H1 (cell line): ENCODE results near the gene KRT7. TPM values are rescaled to one million over a fixed set of nuclear protein-coding genes. Genes with fewer than 3 reads are reported as not detected.

Source experiments
- BCL11A ChIP-seq, 2 experiments: IDR thresholded peaks; one replicate each; pipeline ENCODE4 v1.6.1; 2011; ENCODE audit warnings: low read depth in 2 of 2, low read length in 2 of 2, mild to moderate bottlenecking in 2 of 2
- CTBP2 ChIP-seq: IDR thresholded peaks from 2 replicates; pipeline ENCODE4 v1.7.0; 2011; ENCODE audit warnings: borderline replicate concordance, mild to moderate bottlenecking, moderate library complexity, mixed read lengths, low read length; ENCODE audit not compliant: insufficient read depth, insufficient read length
- GTF2F1 ChIP-seq: IDR thresholded peaks from 2 replicates; pipeline ENCODE4 v1.6.1; 2012; ENCODE audit warnings: low read depth, low read length, improper control_type of control experiment, borderline replicate concordance
- SRF ChIP-seq: IDR thresholded peaks from 2 replicates; pipeline ENCODE4 v1.6.1; 2011; ENCODE audit warnings: mild to moderate bottlenecking, low read depth, low read length, moderate library complexity
- polyA plus RNA-seq, 7 experiments: library from polyadenylated mRNA; depleted of rRNA in 3 of 7; stranded (reverse) in 5 of 7; unstranded in 2 of 7; fragments of >200 nt in 5 of 7; fragments of 200-250 nt in 2 of 7; gene quantifications; 1 replicate in 5 of 7; 2 replicates in 1 of 7; 4 replicates in 1 of 7; pipeline versions ENCODE4 v1.2.1 to v1.2.3, GENCODE V29; 2011 to 2013; ENCODE audit warnings: missing spikeins in 2 of 7, mixed read lengths in 2 of 7
- total RNA-seq: library from RNA; stranded (reverse); fragmentation: NEBNext Ultra II Directional; extraction: Animal tissue kit (Norgen Biotek cat#: 25700); gene quantifications from 2 replicates; pipeline ENCODE4 v1.2.1, GENCODE V29; 2021
- TF ChIP-seq, protein P1 (sequence below): fragments of 300-600 bp; sonication (generic); IDR thresholded peaks from 2 replicates; pipeline ENCODE4 v1.7.1; 2012; ENCODE audit warnings: low read length, moderate library complexity, mild to moderate bottlenecking, inconsistent platforms; ENCODE audit not compliant: insufficient replicate concordance
- TF ChIP-seq, protein P2 (sequence below): IDR thresholded peaks from 2 replicates; pipeline ENCODE4 v1.6.1; 2012; ENCODE audit warnings: inconsistent platforms

KRT7 gene
- total and polyA plus RNA-seq, 2 of the 8 experiments (the other 6 are each of a cell fraction or from before 2014, with no cell fraction given): 13.2 to 19.0 TPM

DNA sequence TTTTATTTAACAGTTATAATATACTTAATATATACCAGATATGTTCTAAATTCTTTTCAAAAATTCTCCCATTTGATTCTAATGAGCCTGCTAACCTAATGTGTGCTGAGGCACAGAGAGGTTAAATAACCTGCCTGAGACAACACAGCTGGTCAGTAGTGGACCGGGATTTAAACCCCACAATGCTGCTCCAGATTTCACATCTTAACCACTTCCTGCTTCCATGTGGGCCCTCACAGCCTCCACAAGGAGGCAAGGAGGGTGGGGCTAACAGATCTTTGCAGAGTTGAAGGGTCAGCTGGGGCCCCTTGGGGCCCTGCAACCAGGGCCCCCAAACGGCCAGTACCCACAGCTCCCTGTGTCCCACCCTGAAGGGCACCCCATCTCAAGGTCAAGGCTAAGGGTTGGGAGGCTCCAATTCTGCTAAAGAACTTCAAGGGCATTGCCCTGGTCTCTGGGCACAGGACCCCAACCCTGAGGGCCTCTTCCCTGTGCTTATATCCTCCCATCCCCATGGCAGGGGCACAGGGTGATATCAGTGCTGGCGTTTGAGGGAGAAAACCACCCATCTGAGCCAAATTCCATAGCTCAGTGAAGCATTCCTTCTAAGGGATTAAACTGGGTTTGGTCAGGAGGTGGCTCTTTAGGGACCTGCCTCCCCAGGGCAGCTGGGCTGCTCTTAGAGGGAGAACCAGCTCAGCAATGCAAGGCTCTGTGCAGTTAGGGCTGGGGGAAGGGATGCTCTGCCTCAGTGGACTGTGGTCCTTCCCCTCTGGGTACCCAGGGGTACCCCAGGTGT lies 43.5 kb upstream of the KRT7 start (continued):
- TF ChIP-seq, protein P1, sequence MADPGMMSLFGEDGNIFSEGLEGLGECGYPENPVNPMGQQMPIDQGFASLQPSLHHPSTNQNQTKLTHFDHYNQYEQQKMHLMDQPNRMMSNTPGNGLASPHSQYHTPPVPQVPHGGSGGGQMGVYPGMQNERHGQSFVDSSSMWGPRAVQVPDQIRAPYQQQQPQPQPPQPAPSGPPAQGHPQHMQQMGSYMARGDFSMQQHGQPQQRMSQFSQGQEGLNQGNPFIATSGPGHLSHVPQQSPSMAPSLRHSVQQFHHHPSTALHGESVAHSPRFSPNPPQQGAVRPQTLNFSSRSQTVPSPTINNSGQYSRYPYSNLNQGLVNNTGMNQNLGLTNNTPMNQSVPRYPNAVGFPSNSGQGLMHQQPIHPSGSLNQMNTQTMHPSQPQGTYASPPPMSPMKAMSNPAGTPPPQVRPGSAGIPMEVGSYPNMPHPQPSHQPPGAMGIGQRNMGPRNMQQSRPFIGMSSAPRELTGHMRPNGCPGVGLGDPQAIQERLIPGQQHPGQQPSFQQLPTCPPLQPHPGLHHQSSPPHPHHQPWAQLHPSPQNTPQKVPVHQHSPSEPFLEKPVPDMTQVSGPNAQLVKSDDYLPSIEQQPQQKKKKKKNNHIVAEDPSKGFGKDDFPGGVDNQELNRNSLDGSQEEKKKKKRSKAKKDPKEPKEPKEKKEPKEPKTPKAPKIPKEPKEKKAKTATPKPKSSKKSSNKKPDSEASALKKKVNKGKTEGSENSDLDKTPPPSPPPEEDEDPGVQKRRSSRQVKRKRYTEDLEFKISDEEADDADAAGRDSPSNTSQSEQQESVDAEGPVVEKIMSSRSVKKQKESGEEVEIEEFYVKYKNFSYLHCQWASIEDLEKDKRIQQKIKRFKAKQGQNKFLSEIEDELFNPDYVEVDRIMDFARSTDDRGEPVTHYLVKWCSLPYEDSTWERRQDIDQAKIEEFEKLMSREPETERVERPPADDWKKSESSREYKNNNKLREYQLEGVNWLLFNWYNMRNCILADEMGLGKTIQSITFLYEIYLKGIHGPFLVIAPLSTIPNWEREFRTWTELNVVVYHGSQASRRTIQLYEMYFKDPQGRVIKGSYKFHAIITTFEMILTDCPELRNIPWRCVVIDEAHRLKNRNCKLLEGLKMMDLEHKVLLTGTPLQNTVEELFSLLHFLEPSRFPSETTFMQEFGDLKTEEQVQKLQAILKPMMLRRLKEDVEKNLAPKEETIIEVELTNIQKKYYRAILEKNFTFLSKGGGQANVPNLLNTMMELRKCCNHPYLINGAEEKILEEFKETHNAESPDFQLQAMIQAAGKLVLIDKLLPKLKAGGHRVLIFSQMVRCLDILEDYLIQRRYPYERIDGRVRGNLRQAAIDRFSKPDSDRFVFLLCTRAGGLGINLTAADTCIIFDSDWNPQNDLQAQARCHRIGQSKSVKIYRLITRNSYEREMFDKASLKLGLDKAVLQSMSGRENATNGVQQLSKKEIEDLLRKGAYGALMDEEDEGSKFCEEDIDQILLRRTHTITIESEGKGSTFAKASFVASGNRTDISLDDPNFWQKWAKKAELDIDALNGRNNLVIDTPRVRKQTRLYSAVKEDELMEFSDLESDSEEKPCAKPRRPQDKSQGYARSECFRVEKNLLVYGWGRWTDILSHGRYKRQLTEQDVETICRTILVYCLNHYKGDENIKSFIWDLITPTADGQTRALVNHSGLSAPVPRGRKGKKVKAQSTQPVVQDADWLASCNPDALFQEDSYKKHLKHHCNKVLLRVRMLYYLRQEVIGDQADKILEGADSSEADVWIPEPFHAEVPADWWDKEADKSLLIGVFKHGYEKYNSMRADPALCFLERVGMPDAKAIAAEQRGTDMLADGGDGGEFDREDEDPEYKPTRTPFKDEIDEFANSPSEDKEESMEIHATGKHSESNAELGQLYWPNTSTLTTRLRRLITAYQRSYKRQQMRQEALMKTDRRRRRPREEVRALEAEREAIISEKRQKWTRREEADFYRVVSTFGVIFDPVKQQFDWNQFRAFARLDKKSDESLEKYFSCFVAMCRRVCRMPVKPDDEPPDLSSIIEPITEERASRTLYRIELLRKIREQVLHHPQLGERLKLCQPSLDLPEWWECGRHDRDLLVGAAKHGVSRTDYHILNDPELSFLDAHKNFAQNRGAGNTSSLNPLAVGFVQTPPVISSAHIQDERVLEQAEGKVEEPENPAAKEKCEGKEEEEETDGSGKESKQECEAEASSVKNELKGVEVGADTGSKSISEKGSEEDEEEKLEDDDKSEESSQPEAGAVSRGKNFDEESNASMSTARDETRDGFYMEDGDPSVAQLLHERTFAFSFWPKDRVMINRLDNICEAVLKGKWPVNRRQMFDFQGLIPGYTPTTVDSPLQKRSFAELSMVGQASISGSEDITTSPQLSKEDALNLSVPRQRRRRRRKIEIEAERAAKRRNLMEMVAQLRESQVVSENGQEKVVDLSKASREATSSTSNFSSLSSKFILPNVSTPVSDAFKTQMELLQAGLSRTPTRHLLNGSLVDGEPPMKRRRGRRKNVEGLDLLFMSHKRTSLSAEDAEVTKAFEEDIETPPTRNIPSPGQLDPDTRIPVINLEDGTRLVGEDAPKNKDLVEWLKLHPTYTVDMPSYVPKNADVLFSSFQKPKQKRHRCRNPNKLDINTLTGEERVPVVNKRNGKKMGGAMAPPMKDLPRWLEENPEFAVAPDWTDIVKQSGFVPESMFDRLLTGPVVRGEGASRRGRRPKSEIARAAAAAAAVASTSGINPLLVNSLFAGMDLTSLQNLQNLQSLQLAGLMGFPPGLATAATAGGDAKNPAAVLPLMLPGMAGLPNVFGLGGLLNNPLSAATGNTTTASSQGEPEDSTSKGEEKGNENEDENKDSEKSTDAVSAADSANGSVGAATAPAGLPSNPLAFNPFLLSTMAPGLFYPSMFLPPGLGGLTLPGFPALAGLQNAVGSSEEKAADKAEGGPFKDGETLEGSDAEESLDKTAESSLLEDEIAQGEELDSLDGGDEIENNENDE: no peak
- TF ChIP-seq BCL11A (IDR thresholded peaks at IDR 0.05; ENCODE audit: low read depth in 2 of 2, low read length in 2 of 2) (no peak), CTBP2 (no peak), SRF (no peak), GTF2F1 (no peak)
- TF ChIP-seq, protein P2, sequence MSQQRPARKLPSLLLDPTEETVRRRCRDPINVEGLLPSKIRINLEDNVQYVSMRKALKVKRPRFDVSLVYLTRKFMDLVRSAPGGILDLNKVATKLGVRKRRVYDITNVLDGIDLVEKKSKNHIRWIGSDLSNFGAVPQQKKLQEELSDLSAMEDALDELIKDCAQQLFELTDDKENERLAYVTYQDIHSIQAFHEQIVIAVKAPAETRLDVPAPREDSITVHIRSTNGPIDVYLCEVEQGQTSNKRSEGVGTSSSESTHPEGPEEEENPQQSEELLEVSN: no peak
